GM19452 (cell line): ENCODE measurements around the gene CFAP299.
"Not testable (repeated sequence)": the region's sequence is repeated elsewhere in the genome, so short reads cannot be mapped to it uniquely, and the experiment has no call there.

Experiments used
- ATAC-seq: cut with Tn5 transposase; IDR thresholded peaks from one replicate; pipeline ENCODE4 v1.9.1; 2021; ENCODE audit not compliant: unreplicated experiment

CFAP299 gene

GRCh38 chr4:80586716-80587115 lies 251.2 kb downstream of the CFAP299 start:
- ATAC-seq: no peak

- ATAC-seq: no peak
Measured at GRCh38 chr4:80587871-80588385, 252.4 kb downstream of the CFAP299 start.

- ATAC-seq: no peak
Measured at GRCh38 chr4:80592950-80593349, 257.4 kb downstream of the CFAP299 start.

- ATAC-seq: no peak
Measured at GRCh38 chr4:80594701-80595100, 259.2 kb downstream of the CFAP299 start.

GRCh38 chr4:80608281-80608980 lies 272.9 kb downstream of the CFAP299 start:
- ATAC-seq: no peak

- no peak for ATAC-seq
Measured at GRCh38 chr4:80610199-80610598, 274.7 kb downstream of the CFAP299 start.

- peak; percentile 81 for ATAC-seq
Measured at GRCh38 chr4:80610845-80611677, 275.5 kb downstream of the CFAP299 start.

- ATAC-seq: peak; percentile 18
Measured at GRCh38 chr4:80611678-80611979, 276.1 kb downstream of the CFAP299 start.

GRCh38 chr4:80613470-80613869 lies 277.9 kb downstream of the CFAP299 start:
- no peak for ATAC-seq

GRCh38 chr4:80614319-80614718 lies 278.8 kb downstream of the CFAP299 start:
- no peak for ATAC-seq

GRCh38 chr4:80615099-80615498 lies 279.6 kb downstream of the CFAP299 start:
- no peak for ATAC-seq

GRCh38 chr4:80619070-80619674 lies 283.6 kb downstream of the CFAP299 start:
- ATAC-seq: no peak

- no peak for ATAC-seq
Measured at GRCh38 chr4:80631861-80632260, 296.3 kb downstream of the CFAP299 start.

GRCh38 chr4:80637190-80637589 lies 301.7 kb downstream of the CFAP299 start:
- no peak for ATAC-seq

- ATAC-seq: no peak
Measured at GRCh38 chr4:80646061-80646460, 310.5 kb downstream of the CFAP299 start.

- ATAC-seq: no peak
Measured at GRCh38 chr4:80655662-80656061, 320.1 kb downstream of the CFAP299 start.

- ATAC-seq: not testable (repeated sequence)
Measured at GRCh38 chr4:80670118-80670517, 334.6 kb downstream of the CFAP299 start.

- ATAC-seq: no peak
Measured at GRCh38 chr4:80678413-80678812, 342.9 kb downstream of the CFAP299 start.

GRCh38 chr4:80680934-80681333 lies 345.4 kb downstream of the CFAP299 start:
- ATAC-seq: no peak

- no peak for ATAC-seq
Measured at GRCh38 chr4:80685214-80685613, 349.7 kb downstream of the CFAP299 start.

- not testable (repeated sequence) for ATAC-seq
Measured at GRCh38 chr4:80687736-80688135, 352.2 kb downstream of the CFAP299 start.

GRCh38 chr4:80694171-80694570 lies 358.6 kb downstream of the CFAP299 start:
- ATAC-seq: no peak
